ES-I3 (cell line): ENCODE data around the gene LAPTM5.

Source experiments
- H3K36me3 ChIP-seq: 2 replicates; pipeline ENCODE4 v1.6.1; 2013; ENCODE audit warnings: mild to moderate bottlenecking, low read length, control low read depth, moderate library complexity; ENCODE audit not compliant: insufficient read depth
- H3K4me1 ChIP-seq: 2 replicates; pipeline ENCODE4 v1.6.1; 2013; ENCODE audit warnings: mild to moderate bottlenecking, control low read depth, low read length; ENCODE audit not compliant: insufficient read depth
- H3K9ac ChIP-seq: 2 replicates; pipeline ENCODE4 v1.6.1; 2013; ENCODE audit warnings: low read depth, mild to moderate bottlenecking, low read length, moderate library complexity
- H3K9me3 ChIP-seq: 2 replicates; pipeline ENCODE4 v1.6.1; 2013; ENCODE audit warnings: mild to moderate bottlenecking, low read length, moderate library complexity; ENCODE audit not compliant: control insufficient read depth, insufficient read depth

LAPTM5 gene

DNA sequence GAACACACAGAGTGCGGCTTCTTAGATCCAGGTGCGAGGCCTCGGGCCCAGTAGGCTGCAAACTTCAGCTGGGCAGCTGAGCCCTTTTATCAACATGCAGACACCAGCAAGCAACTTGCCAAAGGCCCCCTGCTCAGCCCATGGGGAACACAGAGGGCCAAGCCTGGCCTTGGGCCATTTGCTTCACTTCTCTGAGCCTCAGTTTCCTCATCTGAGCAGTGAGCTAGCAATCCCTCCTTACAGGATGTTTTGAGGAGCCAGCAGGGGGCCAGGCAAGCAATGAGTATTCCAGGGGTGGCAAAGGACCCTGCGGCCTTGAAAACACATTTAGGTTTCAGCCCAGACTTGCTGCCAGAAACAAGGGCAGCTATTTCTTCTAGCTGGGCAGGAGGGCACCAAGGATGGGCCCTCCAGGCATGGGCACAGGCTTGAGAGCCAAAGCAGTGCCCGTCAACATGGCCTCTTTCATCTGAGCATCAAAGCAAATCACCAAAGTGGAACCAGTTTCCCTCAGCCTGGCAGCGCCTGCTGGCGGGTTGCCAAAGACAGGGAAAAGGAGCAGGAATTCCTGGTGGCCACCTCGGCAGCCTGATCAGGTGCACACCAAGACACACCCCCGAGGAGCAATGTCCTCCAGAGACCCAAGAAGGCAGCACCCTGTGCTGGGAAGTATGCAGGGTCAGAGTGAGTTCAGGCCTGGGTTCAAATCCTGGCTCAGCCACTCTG, 35.6 kb downstream of the LAPTM5 start:
- Histone ChIP-seq H3K9me3 (no peaks in the 10 kb centered on the region), H3K4me1 (peaks cover 7% of the 10 kb centered on the region), H3K36me3 (no peaks in the 10 kb centered on the region), H3K9ac (no peak overlapping the region)

DNA sequence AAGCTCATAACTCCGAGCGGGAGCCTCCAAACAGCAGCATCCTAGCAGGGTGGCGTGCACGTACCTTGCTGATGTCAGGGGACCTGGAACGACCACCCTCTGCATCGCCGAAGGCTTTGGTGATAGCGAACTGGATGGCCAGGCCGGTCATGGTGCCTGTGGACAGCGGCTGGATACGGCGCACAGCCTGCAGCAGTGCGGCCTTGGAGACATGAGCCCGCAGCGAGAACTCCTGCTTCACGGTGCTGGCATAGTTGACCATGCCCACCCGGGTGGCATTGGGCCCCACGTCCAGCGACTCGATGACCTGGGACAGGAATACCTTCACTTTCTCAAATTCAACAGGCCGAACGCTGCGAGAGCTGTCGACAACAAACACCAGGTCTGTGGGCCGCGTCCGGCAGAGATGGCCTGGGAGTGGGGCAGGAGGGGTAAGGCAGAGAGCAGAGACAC, 36.2 kb downstream of the LAPTM5 start:
- Histone ChIP-seq H3K4me1 (peaks cover 1% of the 10 kb centered on the region; the same call in 1 of the 2 replicates), H3K9me3 (no peaks in the 10 kb centered on the region), H3K9ac (no peak overlapping the region), H3K36me3 (no peaks in the 10 kb centered on the region)

DNA sequence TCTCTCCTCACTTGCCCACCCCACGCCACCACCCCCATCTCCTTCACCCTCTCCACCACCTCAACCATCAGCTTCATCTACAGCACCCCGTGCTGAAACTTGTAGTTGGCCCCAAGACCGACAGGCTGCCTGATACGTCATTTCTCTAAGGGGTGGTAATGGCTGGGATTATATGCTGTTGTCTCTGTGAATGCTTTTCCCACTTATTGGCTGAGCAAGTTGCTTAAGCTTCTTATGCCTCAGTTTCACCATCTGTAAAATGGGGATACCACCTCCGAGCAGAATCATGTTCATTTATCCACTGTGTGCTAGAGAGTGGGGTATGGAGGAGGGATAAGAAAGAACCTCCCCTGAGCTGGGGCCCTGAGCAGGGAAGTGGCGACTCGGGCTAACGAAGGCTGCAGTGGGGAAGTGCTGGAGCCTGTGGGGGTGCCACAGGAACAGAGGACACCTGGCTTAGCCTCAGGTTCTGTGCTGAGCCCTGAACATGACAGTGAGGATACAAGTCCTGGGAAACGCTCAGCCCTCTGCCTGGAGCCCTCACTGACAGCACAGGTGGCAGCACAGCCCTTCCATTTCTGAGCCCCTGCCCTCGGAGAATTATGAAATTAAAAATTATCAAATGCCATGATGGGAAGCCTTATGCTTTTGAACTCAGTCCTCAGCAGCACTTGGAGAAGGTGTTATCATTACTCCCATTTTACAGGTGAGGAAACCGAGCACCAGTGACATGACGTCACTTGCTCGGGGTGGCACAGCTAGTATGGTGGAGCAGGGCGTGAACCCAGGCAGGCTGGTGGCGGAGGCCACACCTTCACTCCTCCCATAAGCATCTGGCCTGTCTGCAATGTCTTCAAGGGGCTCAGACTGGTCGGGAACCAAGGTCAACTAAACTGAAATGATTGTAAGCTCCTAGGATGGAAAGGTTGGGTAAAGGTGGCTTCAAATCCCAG, 37.0 kb downstream of the LAPTM5 start:
- Histone ChIP-seq H3K36me3 (no peaks in the 10 kb centered on the region), H3K9me3 (0 out of 2 replicates have a peak, but pooled peaks cover under 1% of the 10 kb centered on the region), H3K4me1 (no peaks in the 10 kb centered on the region), H3K9ac (no peak overlapping the region)

GRCh38 chr1:30719406-30720270, 37.9 kb downstream of the LAPTM5 start:
- Histone ChIP-seq H3K9ac (peak overlapping the region; percentile 46; the same call in 1 of the 2 replicates), H3K9me3 (peaks cover 4% of the 10 kb centered on the region; the same call in 1 of the 2 replicates), H3K4me1 (no peaks in the 10 kb centered on the region), H3K36me3 (no peaks in the 10 kb centered on the region)

GRCh38 chr1:30718636-30719405, 38.8 kb downstream of the LAPTM5 start:
- H3K4me1 ChIP-seq, result no peaks in the 10 kb centered on the region
- H3K9ac ChIP-seq, result peak overlapping the region; percentile 46; the same call in 1 of the 2 replicates

GRCh38 chr1:30718091-30718635, 39.4 kb downstream of the LAPTM5 start:
- H3K4me1 ChIP-seq, result no peaks in the 10 kb centered on the region

More at GRCh38 chr1:30718636-30719405, 38.8 kb downstream of the LAPTM5 start:
- Histone ChIP-seq H3K36me3 (no peaks in the 10 kb centered on the region), H3K9me3 (peaks cover 4% of the 10 kb centered on the region; the same call in 1 of the 2 replicates)

DNA sequence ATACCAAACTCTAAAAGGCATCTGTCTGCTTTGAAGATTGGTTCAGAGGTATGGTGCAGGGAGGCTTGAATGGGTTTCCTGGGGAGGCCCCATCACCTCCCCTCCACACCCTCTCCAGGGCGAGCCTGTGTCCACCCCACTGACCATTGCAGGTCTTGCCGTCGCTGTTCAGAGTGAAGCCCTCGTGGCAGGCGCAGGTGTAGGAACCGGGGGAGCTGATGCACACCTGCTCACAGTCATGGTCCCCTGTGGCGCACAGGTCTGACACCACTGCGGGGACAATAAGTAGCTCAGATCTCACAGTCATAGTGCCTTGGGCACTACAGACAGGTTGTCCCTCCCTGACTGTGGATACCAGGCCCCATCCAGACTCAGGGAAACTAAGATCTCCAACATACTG, 40.9 kb downstream of the LAPTM5 start:
- Histone ChIP-seq H3K9ac (no peak overlapping the region), H3K36me3 (no peaks in the 10 kb centered on the region), H3K4me1 (no peaks in the 10 kb centered on the region), H3K9me3 (peaks cover 4% of the 10 kb centered on the region; the same call in 1 of the 2 replicates)

More at GRCh38 chr1:30718091-30718635, 39.4 kb downstream of the LAPTM5 start:
- peak overlapping the region; percentile 52; the same call in 1 of the 2 replicates for H3K9ac ChIP-seq
- H3K36me3 ChIP-seq, result no peaks in the 10 kb centered on the region
- H3K9me3 ChIP-seq, result peaks cover 4% of the 10 kb centered on the region; the same call in 1 of the 2 replicates

GRCh38 chr1:30715886-30716285, 41.7 kb downstream of the LAPTM5 start:
- Histone ChIP-seq H3K36me3 (no peaks in the 10 kb centered on the region), H3K4me1 (no peaks in the 10 kb centered on the region), H3K9ac (no peak overlapping the region), H3K9me3 (peaks cover 4% of the 10 kb centered on the region; the same call in 1 of the 2 replicates)

GRCh38 chr1:30715216-30715615, 42.4 kb downstream of the LAPTM5 start:
- no peak overlapping the region for H3K9ac ChIP-seq
- peaks cover 4% of the 10 kb centered on the region; the same call in 1 of the 2 replicates for H3K9me3 ChIP-seq
- no peaks in the 10 kb centered on the region for H3K36me3 ChIP-seq
- H3K4me1 ChIP-seq, result no peaks in the 10 kb centered on the region

GRCh38 chr1:30714536-30715090, 43.0 kb downstream of the LAPTM5 start:
- H3K36me3 ChIP-seq, result no peaks in the 10 kb centered on the region
- H3K4me1 ChIP-seq, result no peaks in the 10 kb centered on the region
- H3K9ac ChIP-seq, result no peak overlapping the region
- peaks cover 4% of the 10 kb centered on the region; the same call in 1 of the 2 replicates for H3K9me3 ChIP-seq

DNA sequence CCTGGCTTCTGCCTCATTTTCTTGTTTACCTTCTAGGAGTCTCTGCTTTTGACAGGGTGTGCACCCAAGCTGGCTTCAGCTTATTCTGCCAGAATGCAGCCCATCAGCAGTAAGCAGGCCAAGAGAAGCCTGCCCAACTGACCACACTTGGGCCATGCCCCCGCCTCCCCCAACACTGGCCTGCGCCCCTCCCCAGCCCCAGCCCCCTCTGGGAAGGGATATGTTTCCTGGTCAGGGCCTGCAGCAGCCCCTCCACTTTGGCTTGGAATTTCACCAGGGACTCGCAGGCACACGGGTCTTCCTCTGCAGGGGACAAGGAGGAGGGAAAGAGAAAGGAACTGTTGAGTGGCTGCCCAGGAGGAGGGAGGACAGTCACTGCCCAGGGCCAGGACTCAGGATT, 43.5 kb downstream of the LAPTM5 start:
- H3K9me3 ChIP-seq, result peaks cover 4% of the 10 kb centered on the region; the same call in 1 of the 2 replicates
- no peaks in the 10 kb centered on the region for H3K36me3 ChIP-seq
- H3K9ac ChIP-seq, result no peak overlapping the region
- no peaks in the 10 kb centered on the region for H3K4me1 ChIP-seq

GRCh38 chr1:30713311-30713710, 44.3 kb downstream of the LAPTM5 start:
- no peaks in the 10 kb centered on the region for H3K4me1 ChIP-seq
- no peaks in the 10 kb centered on the region for H3K36me3 ChIP-seq
- H3K9me3 ChIP-seq, result peaks cover 4% of the 10 kb centered on the region; the same call in 1 of the 2 replicates
- H3K9ac ChIP-seq, result no peak overlapping the region
